Activated naive CD4-positive, alpha-beta T cell treated with anti-CD3 and anti-CD28 coated beads, Interleukin-2, amount 50 U/mL, for 24 hours (primary cell): ENCODE data around the gene CARD6.
"Not testable (repeated sequence)": the region's sequence is repeated elsewhere in the genome, so short reads cannot be mapped to it uniquely, and the experiment has no call there.

Experiments
- H3K27ac Mint-ChIP-seq: one replicate; pipeline ENCODE4 v1.8.0; 2021; ENCODE audit warnings: mild to moderate bottlenecking, mixed read lengths
- H3K27me3 Mint-ChIP-seq: one replicate; pipeline ENCODE4 v1.8.0; 2021; ENCODE audit warnings: mixed read lengths
- H3K36me3 Mint-ChIP-seq: one replicate; pipeline ENCODE4 v1.8.0; 2021; ENCODE audit warnings: mixed read lengths
- H3K4me1 Mint-ChIP-seq: one replicate; pipeline ENCODE4 v1.8.0; 2021; ENCODE audit warnings: mixed read lengths
- H3K4me3 Mint-ChIP-seq: one replicate; pipeline ENCODE4 v1.8.0; 2021; ENCODE audit warnings: mild to moderate bottlenecking, mixed read lengths
- H3K9me3 Mint-ChIP-seq: one replicate; pipeline ENCODE4 v1.8.0; 2021; ENCODE audit warnings: mixed read lengths

Gene CARD6

GRCh38 chr5:40838086-40838485, 3.1 kb upstream of the CARD6 start:
- Mint-ChIP-seq H3K27me3 (no peaks in the 10 kb centered on the region), H3K9me3 (no peaks in the 10 kb centered on the region), H3K4me3 (no peak overlapping the region), H3K36me3 (peaks cover 20% of the 10 kb centered on the region), H3K27ac (no peak overlapping the region), H3K4me1 (peaks cover 26% of the 10 kb centered on the region)

GRCh38 chr5:40842351-40842750, 1.2 kb downstream of the CARD6 start:
- Mint-ChIP-seq H3K9me3 (no peaks in the 10 kb centered on the region), H3K4me3 (no peak overlapping the region), H3K4me1 (peaks cover 17% of the 10 kb centered on the region), H3K36me3 (peaks cover 5% of the 10 kb centered on the region), H3K27me3 (no peaks in the 10 kb centered on the region), H3K27ac (no peak overlapping the region)

- no peaks in the 10 kb centered on the region for H3K27me3 Mint-ChIP-seq
- peaks cover 8% of the 10 kb centered on the region for H3K36me3 Mint-ChIP-seq
- no peak overlapping the region for H3K4me3 Mint-ChIP-seq
- no peaks in the 10 kb centered on the region for H3K9me3 Mint-ChIP-seq
- no peak overlapping the region for H3K27ac Mint-ChIP-seq
- peaks cover 28% of the 10 kb centered on the region for H3K4me1 Mint-ChIP-seq
Measured at GRCh38 chr5:40844565-40844964, 3.4 kb downstream of the CARD6 start.

- H3K4me1 Mint-ChIP-seq, result peaks cover 21% of the 10 kb centered on the region
- H3K9me3 Mint-ChIP-seq, result no peaks in the 10 kb centered on the region
- no peaks in the 10 kb centered on the region for H3K27me3 Mint-ChIP-seq
- peaks cover 10% of the 10 kb centered on the region for H3K36me3 Mint-ChIP-seq
- H3K27ac Mint-ChIP-seq, result no peak overlapping the region
- H3K4me3 Mint-ChIP-seq, result no peak overlapping the region
Measured at GRCh38 chr5:40846371-40846770, 5.2 kb downstream of the CARD6 start.

- Mint-ChIP-seq H3K27ac (no peak overlapping the region), H3K4me1 (peaks cover 17% of the 10 kb centered on the region), H3K36me3 (peaks cover 10% of the 10 kb centered on the region), H3K9me3 (no peaks in the 10 kb centered on the region), H3K4me3 (no peak overlapping the region), H3K27me3 (no peaks in the 10 kb centered on the region)
Measured at GRCh38 chr5:40847525-40847924, 6.4 kb downstream of the CARD6 start.

GRCh38 chr5:40853632-40854192, 12.5 kb downstream of the CARD6 start:
- Mint-ChIP-seq H3K9me3 (no peaks in the 10 kb centered on the region), H3K27me3 (no peaks in the 10 kb centered on the region), H3K4me3 (no peak overlapping the region), H3K36me3 (peaks cover 5% of the 10 kb centered on the region), H3K4me1 (peaks cover 7% of the 10 kb centered on the region), H3K27ac (no peak overlapping the region)

- Mint-ChIP-seq H3K36me3 (no peaks in the 10 kb centered on the region), H3K9me3 (no peaks in the 10 kb centered on the region), H3K4me1 (no peaks in the 10 kb centered on the region), H3K27me3 (no peaks in the 10 kb centered on the region), H3K4me3 (no peak overlapping the region), H3K27ac (no peak overlapping the region)
Measured at GRCh38 chr5:40860711-40861110, 19.5 kb downstream of the CARD6 start.

- H3K36me3 Mint-ChIP-seq, H3K27me3 Mint-ChIP-seq, H3K4me1 Mint-ChIP-seq, H3K9me3 Mint-ChIP-seq, H3K27ac Mint-ChIP-seq, H3K4me3 Mint-ChIP-seq: not testable (repeated sequence)
Measured at GRCh38 chr5:40865004-40865403, 23.8 kb downstream of the CARD6 start.

- Mint-ChIP-seq H3K4me3 (no peak overlapping the region), H3K27ac (no peak overlapping the region), H3K36me3 (no peaks in the 10 kb centered on the region), H3K9me3 (no peaks in the 10 kb centered on the region), H3K4me1 (no peaks in the 10 kb centered on the region), H3K27me3 (no peaks in the 10 kb centered on the region)
Measured at GRCh38 chr5:40866844-40867243, 25.7 kb downstream of the CARD6 start.

- H3K9me3 Mint-ChIP-seq, result no peaks in the 10 kb centered on the region
- no peaks in the 10 kb centered on the region for H3K36me3 Mint-ChIP-seq
- no peaks in the 10 kb centered on the region for H3K4me1 Mint-ChIP-seq
- H3K27ac Mint-ChIP-seq, result no peak overlapping the region
- H3K27me3 Mint-ChIP-seq, result peaks cover 2% of the 10 kb centered on the region
- H3K4me3 Mint-ChIP-seq, result no peak overlapping the region
Measured at GRCh38 chr5:40869384-40869783, 28.2 kb downstream of the CARD6 start.

- Mint-ChIP-seq H3K9me3 (no peaks in the 10 kb centered on the region), H3K4me3 (no peak overlapping the region), H3K27ac (no peak overlapping the region), H3K4me1 (no peaks in the 10 kb centered on the region), H3K27me3 (peaks cover 2% of the 10 kb centered on the region), H3K36me3 (no peaks in the 10 kb centered on the region)
Measured at GRCh38 chr5:40871177-40871576, 30.0 kb downstream of the CARD6 start.

- not testable (repeated sequence) for H3K27ac Mint-ChIP-seq, H3K9me3 Mint-ChIP-seq, H3K4me3 Mint-ChIP-seq, H3K27me3 Mint-ChIP-seq, H3K4me1 Mint-ChIP-seq, H3K36me3 Mint-ChIP-seq
Measured at GRCh38 chr5:40872253-40872652, 31.1 kb downstream of the CARD6 start.

- no peak overlapping the region for H3K4me3 Mint-ChIP-seq
- H3K27me3 Mint-ChIP-seq, result peaks cover 2% of the 10 kb centered on the region
- no peaks in the 10 kb centered on the region for H3K4me1 Mint-ChIP-seq
- no peak overlapping the region for H3K27ac Mint-ChIP-seq
- H3K36me3 Mint-ChIP-seq, result peaks cover 3% of the 10 kb centered on the region
- no peaks in the 10 kb centered on the region for H3K9me3 Mint-ChIP-seq
Measured at GRCh38 chr5:40873286-40873880, 32.2 kb downstream of the CARD6 start.

- H3K4me3 Mint-ChIP-seq, result no peak overlapping the region
- H3K4me1 Mint-ChIP-seq, result no peaks in the 10 kb centered on the region
- no peaks in the 10 kb centered on the region for H3K9me3 Mint-ChIP-seq
- no peak overlapping the region for H3K27ac Mint-ChIP-seq
- H3K36me3 Mint-ChIP-seq, result peaks cover 3% of the 10 kb centered on the region
- H3K27me3 Mint-ChIP-seq, result peaks cover 2% of the 10 kb centered on the region
Measured at GRCh38 chr5:40875958-40876357, 34.8 kb downstream of the CARD6 start.

GRCh38 chr5:40877371-40877988, 36.3 kb downstream of the CARD6 start:
- H3K4me3 Mint-ChIP-seq, result no peak overlapping the region
- no peaks in the 10 kb centered on the region for H3K4me1 Mint-ChIP-seq
- H3K36me3 Mint-ChIP-seq, result peaks cover 3% of the 10 kb centered on the region
- H3K27ac Mint-ChIP-seq, result no peak overlapping the region
- H3K27me3 Mint-ChIP-seq, result no peaks in the 10 kb centered on the region
- no peaks in the 10 kb centered on the region for H3K9me3 Mint-ChIP-seq

GRCh38 chr5:40879163-40879942, 38.2 kb downstream of the CARD6 start:
- Mint-ChIP-seq H3K4me3 (no peak overlapping the region), H3K36me3 (peaks cover 3% of the 10 kb centered on the region)

More at GRCh38 chr5:40879163-40879942, 38.2 kb downstream of the CARD6 start:
- H3K27me3 Mint-ChIP-seq, result no peaks in the 10 kb centered on the region
- no peaks in the 10 kb centered on the region for H3K9me3 Mint-ChIP-seq
- no peaks in the 10 kb centered on the region for H3K4me1 Mint-ChIP-seq
- H3K27ac Mint-ChIP-seq, result no peak overlapping the region
